ENCODE results near the gene L1TD1.
A peak's percentile ranks its signal among the peaks of the same experiment; 100 is the strongest.
"Not testable (repeated sequence)": the region's sequence is repeated elsewhere in the genome, so short reads cannot be mapped to it uniquely, and the experiment has no call there.

L1TD1 gene, protein sequence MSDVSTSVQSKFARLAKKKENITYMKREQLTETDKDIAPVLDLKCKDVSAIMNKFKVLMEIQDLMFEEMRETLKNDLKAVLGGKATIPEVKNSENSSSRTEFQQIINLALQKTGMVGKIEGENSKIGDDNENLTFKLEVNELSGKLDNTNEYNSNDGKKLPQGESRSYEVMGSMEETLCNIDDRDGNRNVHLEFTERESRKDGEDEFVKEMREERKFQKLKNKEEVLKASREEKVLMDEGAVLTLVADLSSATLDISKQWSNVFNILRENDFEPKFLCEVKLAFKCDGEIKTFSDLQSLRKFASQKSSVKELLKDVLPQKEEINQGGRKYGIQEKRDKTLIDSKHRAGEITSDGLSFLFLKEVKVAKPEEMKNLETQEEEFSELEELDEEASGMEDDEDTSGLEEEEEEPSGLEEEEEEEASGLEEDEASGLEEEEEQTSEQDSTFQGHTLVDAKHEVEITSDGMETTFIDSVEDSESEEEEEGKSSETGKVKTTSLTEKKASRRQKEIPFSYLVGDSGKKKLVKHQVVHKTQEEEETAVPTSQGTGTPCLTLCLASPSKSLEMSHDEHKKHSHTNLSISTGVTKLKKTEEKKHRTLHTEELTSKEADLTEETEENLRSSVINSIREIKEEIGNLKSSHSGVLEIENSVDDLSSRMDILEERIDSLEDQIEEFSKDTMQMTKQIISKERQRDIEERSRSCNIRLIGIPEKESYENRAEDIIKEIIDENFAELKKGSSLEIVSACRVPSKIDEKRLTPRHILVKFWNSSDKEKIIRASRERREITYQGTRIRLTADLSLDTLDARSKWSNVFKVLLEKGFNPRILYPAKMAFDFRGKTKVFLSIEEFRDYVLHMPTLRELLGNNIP

DNA sequence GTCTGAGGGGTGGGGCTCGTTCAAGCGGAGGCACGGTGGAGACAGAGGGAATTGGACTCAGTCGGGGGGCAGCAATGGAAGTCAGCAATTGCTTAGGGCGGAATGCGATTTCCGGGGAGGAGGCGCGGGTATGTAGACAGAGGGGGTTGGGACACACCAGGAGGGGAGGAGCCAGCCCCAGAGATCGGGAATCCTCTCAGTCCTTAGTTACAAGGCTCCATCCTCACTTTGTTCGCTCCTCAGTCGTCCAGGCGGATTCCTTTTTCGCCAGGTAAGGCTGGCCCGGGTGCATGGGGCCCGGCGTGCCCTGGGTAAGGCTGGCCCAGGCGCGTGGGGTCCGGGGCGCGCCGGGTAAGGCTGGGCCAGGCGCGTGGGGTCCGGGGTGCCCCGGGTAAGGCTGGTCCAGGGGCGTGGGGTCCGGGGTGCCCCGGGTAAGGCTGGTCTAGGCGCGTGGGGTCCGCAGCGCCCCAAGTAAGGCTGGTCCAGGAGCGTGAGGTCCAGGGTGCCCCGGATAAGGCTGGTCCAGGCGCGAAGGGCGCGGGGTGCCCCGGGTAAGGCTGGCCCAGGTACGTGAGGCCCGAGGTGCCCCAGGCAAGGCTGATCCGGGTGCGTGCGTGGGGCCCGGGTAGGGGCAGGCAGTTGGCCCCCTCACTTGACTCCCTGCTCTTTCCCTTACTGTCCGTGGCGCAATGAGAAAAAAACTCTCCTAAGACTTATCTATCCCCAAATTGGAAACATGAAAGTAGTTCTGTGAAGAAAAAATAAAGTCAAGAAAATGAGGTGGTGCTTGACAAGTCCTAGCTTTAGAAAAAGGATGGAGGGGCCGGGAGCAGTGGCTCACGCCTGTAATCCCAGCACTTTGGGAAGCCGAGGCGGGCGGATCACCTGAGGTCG lies at the start of gene L1TD1:
Gene L1TD1 (plus strand): TSS at position 199 of the 894 bp plus-strand sequence. CDS start 11,780 bp downstream, outside the sequence.
- DNase-seq (ENCODE audit: low spot score) = peak; percentile 14
- TF ChIP-seq CTCF (IDR thresholded peaks at IDR 0.05; ENCODE audit: extremely low read depth, missing control alignments) = no peak

GRCh38 chr1:62159940-62160348 lies 34.7 kb upstream of the L1TD1 start:
- no peak for TF ChIP-seq CTCF (IDR thresholded peaks at IDR 0.05; ENCODE audit: extremely low read depth, missing control alignments)
- peak; percentile 15 for DNase-seq (ENCODE audit: low spot score)

GRCh38 chr1:62161711-62162110 lies 32.9 kb upstream of the L1TD1 start:
- DNase-seq (ENCODE audit: low spot score) = no peak
- TF ChIP-seq CTCF (IDR thresholded peaks at IDR 0.05; ENCODE audit: extremely low read depth, missing control alignments) = no peak

GRCh38 chr1:62170380-62170779 lies 24.3 kb upstream of the L1TD1 start:
- not testable (repeated sequence) for DNase-seq (ENCODE audit: low spot score)

GRCh38 chr1:62175568-62176179 lies 19.0 kb upstream of the L1TD1 start:
- peak; percentile 51 for TF ChIP-seq CTCF (IDR thresholded peaks at IDR 0.05; ENCODE audit: extremely low read depth, missing control alignments)
- peak; percentile 58 for DNase-seq (ENCODE audit: low spot score)

GRCh38 chr1:62176597-62177312 lies 17.9 kb upstream of the L1TD1 start:
- DNase-seq (ENCODE audit: low spot score) = no peak

More at GRCh38 chr1:62176597-62177312, 17.9 kb upstream of the L1TD1 start:
- TF ChIP-seq CTCF (IDR thresholded peaks at IDR 0.05; ENCODE audit: extremely low read depth, missing control alignments) = no peak
